GM19023 (cell line): ENCODE results near the gene SPAG16.

ENCODE experiments used
- ATAC-seq: cut with Tn5 transposase; IDR thresholded peaks from one replicate; pipeline ENCODE4 v1.9.1; 2021; ENCODE audit warnings: mild to moderate bottlenecking, moderate library complexity; ENCODE audit not compliant: unreplicated experiment

SPAG16 gene

GRCh38 chr2:214450118-214450894 lies 1166.0 kb downstream of the SPAG16 start:
- ATAC-seq: no peak

GRCh38 chr2:214451516-214452275 lies 1167.4 kb downstream of the SPAG16 start:
- no peak for ATAC-seq
